GM18909 (cell line): ENCODE measurements around the gene PTPRN2.
"Not testable (repeated sequence)": the region's sequence is repeated elsewhere in the genome, so short reads cannot be mapped to it uniquely, and the experiment has no call there.

Experiments used
- ATAC-seq: cut with Tn5 transposase; IDR thresholded peaks from one replicate; pipeline ENCODE4 v1.9.1; 2021; ENCODE audit warnings: mild to moderate bottlenecking; ENCODE audit not compliant: unreplicated experiment, poor library complexity

The PTPRN2 gene

DNA sequence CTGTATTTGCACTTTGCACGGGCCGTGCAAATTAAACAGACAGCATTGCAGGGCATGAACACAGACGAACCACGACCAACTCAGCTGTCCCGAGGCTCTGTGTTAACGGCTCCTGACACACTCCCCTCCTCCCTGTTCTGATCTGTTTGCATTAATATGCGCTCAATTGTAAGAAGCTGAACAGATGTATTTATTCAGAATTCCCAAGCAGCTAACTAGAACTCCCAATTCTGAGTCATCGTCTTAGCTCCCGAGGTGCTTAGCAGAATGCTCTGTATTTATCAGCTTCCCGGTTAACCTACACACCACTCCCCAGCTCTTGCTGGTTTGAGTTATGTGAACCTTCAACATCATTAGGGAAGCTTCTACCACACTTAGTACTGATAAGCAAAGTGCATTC lies 286.4 kb downstream of the PTPRN2 start:
- no peak for ATAC-seq

DNA sequence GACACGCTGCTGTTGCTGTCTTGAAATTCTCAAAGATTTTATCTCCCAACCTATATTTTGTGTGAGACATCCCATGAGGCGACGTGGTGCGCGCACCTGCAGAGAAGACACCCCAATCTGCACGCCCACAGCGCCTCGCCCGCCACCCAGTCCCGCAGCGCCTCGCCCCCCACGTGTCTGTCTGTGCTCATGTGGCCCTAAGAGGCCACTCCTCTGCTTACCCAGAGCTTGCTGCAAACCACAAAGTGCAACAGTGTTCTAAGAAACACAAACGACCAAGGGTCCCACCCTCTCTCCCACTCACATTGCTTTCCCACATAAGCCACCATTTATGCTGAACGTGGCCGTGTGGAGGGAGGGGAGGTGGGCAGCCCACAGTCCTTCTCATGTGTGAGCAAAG lies 287.2 kb downstream of the PTPRN2 start:
- no peak for ATAC-seq

DNA sequence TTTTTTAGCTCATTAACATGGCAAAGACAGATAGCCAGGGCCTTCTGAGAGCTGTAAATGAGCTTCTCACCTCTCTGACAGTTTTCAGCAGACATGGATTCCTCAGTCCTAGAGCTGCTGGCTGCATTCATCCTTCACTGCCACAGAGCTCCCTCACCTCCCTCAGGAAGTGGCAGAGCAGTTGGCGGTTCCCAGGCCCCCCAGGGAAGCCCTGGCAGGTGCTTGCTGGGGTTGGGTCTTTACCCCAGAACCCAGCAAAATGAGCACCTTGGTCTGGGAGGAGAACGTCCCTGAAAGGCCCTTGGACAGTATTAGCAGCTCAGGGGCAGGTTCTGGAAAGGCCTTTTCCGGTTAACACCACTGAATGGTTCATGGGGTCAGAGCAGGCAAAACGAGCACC lies 288.0 kb downstream of the PTPRN2 start:
- no peak for ATAC-seq

DNA sequence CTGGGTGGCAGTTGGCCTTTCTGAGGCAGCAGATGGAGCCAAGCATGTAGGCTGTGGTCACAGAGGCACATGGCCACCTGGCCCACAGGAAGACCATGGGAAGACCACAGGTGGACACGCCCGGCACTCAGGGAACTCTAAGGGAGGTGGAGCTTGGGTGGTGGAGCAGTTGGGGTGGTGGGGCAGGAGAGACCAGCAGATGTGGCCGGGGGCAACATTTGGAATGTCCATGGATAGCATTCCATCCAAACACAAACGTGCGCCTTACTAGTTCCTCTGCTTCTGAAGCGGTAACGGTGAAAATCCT lies 290.9 kb downstream of the PTPRN2 start:
- ATAC-seq, result no peak

DNA sequence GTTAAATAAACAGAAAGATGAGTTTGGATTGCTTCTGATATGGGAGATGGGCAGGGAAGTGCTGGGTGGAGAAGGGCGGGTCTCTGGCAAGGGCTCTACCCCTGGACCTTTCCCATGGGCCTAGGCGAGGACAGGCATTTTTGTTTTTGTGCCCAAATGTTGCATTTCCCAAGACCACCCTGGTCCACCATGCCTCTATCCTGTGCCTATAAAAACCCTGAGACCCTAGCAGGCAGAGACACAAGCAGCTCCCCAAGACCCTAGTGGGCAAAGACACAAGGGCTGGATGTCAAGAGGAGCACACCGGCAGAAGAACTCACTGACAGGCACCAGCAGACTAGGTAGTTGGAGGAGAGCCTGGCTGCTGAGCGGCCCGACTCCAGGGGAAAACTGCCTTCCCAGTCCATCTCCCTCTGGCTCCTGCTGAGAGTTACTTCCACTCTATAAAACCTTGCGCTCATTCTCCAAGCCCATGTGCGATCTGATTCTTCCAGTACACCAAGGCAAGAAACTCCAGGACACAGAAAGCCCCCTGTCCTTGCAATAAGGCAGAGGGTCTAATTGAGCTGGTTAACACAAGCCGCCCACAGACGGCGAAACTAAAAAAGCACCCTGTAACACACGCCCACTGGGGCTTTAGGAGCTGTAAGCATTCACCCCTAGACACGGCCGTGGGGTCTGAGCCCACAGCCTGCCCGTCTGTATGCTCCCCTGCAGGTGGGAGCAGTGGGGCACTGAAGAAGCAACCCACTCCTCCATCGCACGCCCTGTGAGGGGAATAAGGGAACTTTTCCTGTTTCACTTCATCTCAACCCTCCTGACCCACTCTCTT lies 291.4 kb downstream of the PTPRN2 start:
- ATAC-seq, result no peak

DNA sequence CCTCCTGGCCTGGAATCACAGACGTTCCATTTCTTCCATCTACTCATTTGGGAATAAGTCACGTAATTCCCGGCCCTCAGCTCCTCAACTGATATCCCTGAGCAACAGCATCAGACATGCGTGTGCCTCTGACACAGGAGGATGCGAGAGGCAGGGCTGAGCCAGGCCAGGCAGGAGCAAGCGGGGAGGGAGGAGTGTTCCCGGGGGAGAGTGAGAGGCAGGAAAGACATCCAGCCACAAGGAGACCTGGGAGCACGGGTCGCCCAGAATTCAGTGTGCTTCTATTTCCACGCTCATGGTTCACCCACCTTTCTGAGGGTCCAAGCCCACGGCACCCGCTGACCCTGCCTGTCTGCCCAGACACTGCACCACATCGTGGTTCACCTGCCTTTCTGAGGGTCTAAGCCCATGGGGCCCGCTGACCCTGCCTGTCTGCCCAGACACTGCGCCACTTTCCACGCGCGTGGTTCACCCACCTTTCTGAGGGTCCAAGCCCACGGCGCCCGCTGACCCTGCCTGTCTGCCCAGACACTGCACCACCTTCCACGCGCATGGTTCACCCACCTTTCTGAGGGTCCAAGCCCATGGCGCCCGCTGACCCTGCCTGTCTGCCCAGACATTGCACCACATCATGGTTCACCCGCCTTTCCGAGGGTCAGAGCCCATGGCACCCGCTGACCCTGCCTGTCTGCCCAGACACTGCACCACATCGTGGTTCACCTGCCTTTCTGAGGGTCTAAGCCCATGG lies 293.0 kb downstream of the PTPRN2 start:
- ATAC-seq, result not testable (repeated sequence)

DNA sequence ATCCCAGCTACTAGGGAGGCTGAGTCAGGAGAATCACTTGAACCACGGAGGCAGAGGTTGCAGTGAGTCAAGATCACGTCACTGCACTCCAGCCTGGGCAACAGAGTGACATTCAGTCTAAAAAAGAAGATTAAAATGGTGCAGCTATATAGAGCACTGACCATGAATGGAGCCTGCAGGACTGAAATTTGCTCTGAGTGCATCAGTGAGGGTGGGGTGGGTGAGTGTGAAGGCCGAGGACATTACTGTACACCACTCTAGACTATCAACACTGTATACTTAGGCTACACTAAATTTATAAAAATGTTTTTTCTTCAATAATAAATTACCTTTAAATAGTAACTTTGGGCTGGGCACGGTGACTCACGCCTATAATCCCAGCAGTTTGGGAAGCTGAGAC lies 294.7 kb downstream of the PTPRN2 start:
- ATAC-seq, result no peak

DNA sequence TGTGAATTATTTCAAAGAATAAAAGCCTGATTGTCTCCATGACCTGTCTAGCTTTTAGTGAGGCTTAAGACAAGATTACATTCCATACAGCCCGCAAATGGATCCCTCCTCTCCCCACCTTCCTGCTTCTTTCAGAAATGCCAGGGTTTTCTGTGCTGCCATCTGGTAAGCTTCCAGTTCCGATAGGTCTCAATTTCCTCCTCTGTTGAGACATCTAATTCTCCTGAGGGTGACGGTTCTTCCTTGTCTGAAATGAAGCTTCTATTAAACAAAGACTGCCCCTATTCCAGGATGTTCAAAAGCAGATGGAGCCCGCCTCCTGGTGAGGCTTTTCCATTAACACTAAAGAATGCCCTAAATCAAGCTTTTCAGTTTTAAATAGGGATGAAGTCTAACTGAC lies 295.6 kb downstream of the PTPRN2 start:
- ATAC-seq, result no peak

DNA sequence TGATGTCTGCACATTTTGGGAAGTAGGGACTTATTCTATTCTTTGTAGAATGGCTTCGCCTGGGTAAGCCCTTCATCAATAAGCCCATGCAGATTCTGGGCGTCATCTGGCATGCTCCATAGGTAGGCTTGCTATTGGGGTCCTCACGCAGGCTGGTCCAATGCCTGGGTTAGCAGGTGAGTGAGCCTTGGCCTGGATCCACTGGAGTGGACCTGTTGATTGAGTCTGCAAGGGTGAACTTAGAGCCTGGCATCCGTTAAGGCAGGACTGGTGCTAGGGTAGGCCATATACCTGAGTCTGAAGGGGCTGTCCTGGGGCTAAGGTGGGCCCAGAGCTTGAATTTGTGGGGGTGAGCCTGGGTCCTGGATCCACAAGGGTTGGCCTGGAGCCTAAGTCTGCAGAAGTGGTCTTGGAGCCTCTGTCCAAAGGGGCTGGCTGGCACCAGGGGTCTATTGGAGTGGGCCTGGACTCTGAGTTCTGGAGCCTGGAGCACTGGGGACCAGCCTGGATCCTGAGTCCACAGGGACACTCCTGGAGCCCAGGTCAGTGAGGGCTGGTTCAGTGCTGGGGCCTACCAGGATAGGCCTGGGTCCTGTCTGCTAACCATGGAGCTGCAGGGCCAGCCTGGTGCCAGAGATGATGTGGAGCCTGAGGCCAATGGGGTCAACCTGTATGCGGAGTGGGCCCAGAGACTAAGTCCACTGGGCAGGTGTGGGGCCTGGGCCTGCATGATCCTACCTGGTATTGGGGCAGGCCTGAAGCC lies 297.7 kb downstream of the PTPRN2 start:
- no peak for ATAC-seq

DNA sequence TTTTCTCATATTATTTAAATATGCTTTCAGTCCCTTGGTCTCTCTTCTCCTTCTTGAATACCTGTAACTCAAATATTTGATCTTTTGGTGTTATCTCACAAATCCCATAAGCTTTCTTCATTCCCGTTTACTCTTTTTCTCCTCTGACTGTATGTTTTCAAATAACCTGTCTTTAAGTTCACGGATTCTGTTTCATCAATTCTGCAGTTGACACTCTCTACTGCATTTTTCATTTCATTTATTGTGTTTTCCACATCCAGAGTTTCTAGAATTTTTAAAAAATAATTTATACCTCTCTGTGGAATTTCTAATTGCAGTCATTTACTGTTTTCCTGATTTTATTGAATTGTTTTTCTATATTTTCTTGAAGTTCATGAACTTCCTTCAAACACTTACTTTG lies 298.4 kb downstream of the PTPRN2 start:
- ATAC-seq, result no peak

DNA sequence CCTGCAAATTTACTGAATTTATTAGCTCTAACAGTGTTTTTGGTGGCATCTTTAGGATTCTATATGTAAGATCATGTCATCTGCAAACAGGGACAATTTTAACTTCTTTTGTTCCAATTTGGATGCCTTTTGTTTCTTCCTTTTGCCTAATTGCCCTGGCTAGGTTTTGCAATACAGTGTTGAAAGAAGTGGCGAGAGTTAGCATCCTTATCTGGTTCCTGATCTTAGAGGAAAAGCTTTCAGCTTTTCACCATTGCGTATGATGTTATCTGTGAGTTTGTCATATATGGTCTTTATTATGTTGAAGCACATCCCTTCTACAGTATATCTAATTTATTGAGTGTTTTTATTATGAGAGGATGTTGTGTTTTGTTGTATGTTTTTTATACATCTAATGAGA lies 301.4 kb downstream of the PTPRN2 start:
- ATAC-seq, result no peak

DNA sequence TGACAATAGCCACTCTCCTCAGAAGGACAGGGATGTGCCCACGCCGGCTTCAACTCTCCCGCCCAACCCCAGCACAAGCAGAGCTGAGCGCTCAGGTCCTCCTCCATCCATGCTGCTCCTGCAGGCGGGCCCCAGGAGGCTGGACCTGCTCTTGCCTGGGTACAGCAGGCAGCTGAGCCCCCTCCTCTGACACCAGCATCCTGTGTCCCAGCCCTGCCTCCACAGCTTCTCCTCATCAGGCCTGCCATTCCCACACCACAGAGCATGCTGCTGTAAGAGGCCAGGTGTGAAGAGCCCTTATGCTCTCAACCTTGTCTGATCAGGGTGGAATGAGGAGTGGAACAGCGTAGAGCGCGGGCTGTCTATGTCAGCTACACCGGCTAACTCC lies 302.2 kb downstream of the PTPRN2 start:
- ATAC-seq, result no peak

DNA sequence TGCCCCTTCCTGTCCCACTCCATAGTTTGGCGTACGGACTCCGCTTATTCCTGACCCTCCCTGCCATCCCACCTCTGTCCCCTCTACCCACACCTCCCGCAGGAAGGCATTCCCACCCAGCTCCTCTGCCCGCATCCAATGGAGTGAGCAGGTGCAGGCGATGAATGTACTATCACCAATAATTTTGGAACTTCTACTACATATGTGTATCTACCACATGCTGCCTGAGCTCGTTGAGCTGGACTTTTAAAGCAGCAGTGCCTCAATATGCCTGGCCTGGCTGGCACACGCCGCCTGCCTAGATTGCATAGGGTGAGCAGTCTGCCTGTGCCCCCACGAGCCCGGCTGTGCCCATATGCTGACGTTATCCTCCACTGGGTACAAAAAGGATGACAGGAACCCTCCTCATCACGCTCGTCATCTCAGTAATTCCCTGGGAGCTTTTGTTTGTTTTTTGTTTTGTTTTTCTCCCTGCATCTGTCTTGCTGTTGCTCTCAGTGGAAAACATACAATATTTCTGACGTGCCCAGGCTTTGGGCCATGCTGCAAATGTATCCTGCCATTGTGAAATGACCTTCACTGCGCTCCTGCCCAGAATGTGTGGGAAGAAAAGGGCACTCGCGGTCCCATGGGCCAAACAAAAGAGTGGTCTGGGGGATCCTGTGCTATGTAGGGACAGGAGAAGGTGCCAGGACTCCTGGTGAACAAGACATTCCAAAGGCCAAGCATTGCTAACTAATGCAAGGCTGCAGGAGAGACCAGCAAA lies 302.8 kb downstream of the PTPRN2 start:
- no peak for ATAC-seq

DNA sequence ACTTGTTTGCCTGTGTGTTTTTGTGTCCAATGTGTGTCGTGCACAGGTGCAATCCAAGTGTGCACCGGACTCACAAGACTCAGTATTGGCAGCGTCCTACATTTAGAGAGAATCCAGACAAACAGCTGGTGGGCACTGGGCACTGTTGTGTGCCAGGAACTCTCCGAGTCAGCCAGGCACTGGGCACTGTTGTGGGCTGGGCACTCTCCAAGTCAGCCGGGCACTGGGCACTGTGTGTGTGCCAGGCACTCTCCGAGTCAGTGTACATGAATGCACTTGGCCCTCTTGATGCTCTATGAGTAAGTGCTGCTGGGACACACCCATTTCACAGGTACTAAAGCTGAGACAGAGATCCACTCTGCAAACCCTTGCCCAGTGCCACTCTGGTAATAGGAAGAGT lies 303.5 kb downstream of the PTPRN2 start:
- no peak for ATAC-seq

DNA sequence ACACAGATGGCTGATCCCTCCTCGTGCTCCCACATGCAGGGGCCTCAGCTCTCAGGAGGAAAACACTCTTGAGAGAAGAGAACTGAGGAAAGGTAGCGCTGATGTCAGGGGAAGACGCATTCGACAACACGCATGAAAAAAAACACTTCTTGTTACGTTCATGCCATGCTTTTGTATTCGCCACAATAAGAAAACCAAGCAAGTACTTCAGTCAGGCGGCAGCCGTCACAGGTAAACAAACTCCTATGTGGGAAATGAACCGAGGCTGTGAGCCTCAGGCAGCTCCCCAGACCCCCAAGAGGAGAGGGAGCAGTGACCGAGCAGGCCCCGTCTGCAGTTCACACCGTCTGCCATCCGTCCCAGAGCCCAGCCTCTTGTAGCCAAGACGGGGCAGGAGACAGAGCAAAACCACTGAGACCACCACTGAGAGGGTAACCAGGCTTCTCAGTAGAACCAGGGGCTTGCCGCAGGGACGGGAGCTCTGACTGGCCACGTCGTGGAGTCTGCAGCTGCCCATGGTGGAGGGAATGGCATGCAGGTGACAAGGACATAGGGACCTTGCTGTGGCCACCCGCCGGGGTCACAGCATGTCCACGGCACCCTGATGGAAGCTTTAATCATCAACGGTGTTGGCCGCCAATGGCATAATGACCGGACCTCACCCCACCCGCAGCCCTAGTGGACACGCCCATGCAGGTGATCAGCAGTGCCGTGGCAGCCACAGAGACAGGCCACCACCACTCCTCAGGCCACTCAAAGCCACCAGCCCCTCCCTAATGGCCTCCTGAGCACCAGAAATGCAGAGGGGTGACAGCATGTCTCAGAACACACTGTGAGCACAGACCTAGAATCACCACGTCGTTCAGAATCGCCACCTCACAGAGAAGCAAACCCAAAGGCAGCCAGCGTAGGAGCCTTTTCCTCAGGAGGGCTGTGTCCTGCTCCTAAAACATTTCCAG lies 304.3 kb downstream of the PTPRN2 start:
- no peak for ATAC-seq

DNA sequence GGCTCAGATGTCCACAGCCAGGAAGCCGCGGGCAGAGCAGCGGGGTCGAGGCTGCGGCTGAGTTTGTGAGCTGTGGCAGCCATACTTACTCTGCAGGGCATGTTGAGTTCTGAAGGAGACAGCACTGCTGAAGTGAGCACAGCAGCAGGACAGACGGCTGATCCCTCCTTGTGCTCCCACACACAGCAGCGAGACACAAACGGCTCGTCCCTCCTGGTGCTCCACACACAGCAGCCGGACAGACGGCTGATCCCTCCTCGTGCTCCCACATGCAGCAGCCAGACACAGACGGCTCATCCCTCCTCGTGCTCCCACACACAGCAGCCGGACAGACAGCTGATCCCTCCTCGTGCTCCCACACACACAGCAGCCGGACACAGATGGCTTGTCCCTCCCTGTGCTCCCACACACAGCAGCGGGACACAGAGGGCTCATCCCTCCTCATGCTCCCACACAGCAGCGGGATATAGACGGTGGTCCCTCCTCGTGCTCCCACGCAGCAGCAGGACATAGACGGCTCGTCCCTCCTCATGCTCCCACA lies 305.1 kb downstream of the PTPRN2 start:
- ATAC-seq, result no peak

DNA sequence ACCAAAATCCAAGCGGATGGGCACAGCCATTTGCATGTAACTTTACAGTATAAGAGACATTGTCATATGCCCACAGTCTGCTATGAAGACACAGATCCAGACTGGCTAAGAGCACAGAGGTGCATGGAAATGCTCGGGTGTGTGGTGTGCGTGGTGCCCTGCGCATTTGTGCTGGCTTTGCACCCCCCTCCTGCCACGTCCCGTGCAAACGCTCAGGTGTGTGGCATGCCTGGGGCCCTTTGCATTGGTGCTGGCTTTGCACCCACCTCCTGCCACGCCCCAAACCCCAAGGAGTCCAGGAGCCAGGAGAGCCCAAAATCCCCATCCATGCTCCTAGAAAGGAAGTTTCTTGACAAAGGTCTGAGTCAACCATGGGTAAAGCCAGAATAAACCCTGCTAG lies 306.2 kb downstream of the PTPRN2 start:
- no peak for ATAC-seq

DNA sequence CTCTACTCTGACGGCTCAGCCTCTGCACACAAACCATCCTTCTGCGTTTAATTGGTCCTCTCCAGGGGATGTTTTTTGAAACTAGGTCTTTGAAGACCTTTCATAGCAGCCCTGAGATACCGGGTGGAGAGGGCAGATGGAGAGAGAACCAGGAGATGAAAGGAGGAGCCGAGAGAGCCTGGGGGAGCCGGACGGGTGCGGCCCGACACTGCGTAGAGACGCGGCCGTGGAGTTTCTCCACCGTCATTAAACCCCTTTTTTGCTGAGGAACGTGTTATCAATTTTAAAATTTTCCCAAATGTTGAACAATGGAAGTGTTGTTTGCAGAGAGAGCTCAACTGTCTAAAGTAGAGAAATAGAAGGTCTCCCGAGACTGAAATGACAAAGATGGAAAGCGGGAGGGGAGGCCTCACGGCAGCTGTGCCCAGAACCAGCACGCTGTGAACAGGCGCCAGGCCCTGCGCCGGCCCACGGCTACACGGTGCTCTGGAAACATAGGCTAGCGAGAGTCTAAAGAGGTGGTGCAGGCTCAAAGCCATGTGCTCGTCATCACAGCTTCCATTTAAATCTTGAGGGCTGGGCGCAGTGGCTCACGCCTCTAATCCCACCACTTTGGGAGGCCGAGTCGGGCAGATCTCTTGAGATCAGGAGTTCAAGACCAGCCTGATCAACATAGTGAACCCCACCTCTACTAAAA lies 307.0 kb downstream of the PTPRN2 start:
- ATAC-seq, result no peak
